Activated T-helper 1 cell treated with Interleukin-2 at 50 U/mL for 16 hours (primary cell): ENCODE measurements around the gene FLT3LG.
"Not testable (repeated sequence)": the region's sequence is repeated elsewhere in the genome, so short reads cannot be mapped to it uniquely, and the experiment has no call there.

ENCODE experiments used
- DNase-seq: peaks from one replicate; pipeline ENCODE4 v3.0.0-alpha.2; 2020; ENCODE audit warnings: low read depth

The FLT3LG gene

DNA sequence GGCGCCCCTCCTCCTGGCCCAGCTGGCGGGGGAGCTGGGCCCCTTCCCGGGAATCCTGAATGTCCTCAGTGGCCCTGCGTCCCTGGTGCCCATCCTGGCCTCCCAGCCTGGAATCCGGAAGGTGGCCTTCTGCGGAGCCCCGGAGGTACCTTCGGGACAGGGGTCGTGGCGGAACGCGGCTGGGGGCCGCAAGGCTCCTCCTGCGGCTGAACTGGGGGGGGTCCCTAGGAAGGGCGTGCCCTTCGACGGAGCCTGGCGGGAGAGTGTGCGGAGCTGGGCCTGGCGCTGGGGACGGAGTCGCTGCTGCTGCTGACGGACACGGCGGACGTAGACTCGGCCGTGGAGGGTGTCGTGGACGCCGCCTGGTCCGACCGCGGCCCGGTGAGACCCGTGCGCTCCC is 12.4 kb upstream of the FLT3LG start:
- DNase-seq, result no peak

DNA sequence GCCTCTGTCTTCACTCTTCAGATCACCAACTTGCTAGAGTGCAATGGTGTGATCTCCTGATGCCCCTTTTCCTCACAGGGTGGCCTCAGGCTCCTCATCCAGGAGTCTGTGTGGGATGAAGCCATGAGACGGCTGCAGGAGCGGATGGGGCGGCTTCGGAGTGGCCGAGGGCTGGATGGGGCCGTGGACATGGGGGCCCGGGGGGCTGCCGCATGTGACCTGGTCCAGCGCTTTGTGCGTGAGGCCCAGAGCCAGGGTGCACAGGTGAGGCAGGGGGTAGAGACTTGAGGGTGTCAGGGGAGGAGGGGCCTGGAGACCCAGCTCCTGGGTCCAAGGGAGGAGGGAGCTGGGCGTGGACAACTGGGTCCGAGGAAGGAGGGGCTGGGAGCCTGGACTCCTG is 11.5 kb upstream of the FLT3LG start:
- DNase-seq, result no peak

DNA sequence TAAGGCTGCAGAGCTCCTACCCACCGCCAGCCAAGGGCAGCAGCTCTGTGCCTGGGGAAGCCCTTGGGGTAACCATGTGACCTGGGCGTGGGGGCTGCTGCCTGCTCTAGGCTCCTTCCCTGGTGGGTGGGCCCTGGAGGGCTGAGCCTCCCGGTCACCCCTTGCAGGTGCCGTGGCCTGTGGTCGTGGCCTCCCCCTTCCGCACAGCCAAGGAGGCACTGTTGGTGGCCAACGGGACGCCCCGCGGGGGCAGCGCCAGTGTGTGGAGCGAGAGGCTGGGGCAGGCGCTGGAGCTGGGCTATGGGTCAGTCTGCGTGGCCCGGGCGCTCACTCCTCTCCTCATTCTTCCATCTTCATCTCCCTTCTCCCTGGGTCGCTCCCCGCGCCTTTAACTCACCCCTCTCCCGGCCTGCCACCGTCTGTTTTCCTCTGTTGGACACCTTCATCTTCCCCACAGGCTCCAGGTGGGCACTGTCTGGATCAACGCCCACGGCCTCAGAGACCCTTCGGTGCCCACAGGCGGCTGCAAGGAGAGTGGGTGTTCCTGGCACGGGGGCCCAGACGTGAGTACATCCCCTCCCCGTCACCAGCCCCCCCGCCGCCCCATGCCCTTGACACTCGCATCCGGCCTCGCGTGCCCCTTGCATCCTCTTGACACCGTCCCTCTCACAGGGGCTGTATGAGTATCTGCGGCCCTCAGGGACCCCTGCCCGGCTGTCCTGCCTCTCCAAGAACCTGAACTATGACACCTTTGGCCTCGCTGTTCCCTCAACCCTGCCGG is 9.9 kb upstream of the FLT3LG start:
- DNase-seq, result no peak

DNA sequence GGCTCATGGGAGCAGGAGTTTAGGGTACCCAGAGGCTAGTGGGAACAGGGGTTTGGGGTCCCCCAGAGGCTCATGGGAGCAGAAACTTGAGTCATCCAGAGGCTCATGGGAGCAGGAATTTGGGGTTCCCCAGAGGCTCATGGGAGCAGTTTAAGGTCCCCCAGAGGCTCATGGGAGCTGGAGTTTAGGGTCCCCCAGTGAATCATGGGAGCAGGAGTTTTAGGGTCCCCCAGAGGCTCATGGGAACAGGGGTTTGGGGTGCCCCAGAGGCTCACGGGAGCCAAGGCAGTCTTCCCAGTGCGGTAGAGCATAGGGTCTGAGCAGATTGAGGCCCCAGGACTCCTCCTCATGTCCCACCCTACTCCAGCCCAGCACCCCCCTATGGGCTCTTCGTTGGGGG is 8.6 kb upstream of the FLT3LG start:
- no peak for DNase-seq

GRCh38 chr19:49468199-49468598 is 5.8 kb upstream of the FLT3LG start:
- DNase-seq, result no peak

DNA sequence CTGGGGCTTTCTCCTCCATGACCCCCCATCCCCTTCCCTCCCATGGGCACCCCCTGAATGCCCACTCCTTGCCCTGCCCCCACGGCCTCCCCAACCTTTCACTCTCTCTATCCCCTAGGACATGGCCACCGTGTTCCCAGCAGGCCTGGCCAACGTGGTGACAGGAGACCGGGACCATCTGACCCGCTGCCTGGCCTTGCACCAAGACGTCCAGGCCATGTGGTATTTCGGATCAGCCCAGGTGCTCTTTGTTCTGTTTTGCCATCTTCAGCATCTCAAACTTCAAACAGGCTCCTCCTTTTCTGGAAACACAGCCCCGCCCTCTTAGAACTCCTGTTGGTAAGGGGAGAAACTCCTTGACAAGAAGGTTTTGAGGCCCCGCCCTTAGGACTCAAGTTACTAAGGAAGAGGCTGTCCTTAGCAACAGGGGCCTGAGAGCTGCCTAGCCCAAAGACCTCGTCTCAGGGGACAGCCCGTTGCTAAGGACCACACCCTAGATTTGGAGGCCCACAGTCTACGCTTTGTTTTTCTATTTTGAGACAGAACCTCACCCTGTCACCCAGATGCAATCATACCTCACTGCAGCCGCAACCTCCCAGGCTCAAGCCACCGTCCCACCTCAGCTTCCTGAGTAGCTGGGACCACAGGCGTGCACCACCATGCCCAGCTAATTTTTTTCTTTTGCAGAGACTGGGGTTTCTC is 5.1 kb upstream of the FLT3LG start:
- peak; percentile 79 for DNase-seq

DNA sequence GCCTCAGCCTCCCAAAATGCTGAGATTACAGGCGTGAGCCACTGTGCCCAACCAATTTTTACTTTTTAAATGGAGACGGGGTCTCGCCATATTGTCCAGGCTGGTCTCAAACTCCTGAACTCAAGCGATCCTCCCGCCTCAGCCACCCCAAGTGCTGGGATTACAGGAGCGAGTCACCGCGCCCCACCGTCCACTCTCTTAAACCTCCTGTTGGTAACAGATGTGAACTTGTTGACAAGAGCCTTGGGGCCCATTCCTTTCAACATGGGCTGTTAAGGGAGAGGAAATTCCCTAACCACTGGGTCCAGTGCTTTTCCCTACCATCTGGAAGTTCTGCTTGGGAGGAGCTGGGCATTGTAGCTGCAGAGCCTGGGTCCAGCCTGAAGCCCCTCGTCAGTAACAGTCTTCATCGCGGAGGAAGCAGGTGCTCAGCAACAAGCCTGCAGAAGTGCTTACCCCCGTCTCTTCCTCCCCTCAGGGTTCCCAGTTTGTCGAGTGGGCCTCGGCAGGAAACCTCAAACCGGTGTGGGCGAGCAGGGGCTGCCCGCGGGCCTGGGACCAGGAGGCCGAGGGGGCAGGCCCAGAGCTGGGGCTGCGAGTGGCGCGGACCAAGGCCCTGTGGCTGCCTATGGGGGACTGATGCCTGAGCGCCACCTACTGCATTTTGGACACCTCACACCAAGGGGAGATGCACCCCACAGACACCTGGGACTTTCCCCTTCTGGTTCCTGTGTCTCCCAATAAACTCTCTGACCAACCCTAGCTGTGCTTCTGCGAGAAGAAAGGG is 4.0 kb upstream of the FLT3LG start:
- DNase-seq, result peak; percentile 63

- DNase-seq, result no peak
These were observed 3.4 kb upstream of the FLT3LG start for GRCh38 chr19:49470615-49470978.

DNA sequence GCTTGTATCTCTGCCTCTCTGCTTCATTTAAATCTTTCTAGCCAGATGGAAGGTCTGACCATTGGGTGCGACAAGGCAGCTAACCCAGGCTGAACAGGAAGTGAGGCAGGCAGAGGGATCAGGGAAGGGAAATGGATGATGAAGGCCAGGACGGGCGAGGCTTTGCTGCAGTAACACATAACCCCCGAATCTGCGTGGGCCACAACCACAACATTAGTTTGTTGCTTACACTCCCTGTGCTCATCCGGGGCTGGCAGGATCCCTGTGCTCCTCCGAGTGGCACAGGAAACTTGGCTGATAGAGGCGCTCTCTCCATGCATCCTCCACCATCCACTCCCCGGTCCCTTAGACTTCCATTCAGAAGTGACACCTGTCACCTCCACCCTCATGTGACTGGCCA is 1.1 kb upstream of the FLT3LG start:
- no peak for DNase-seq

DNA sequence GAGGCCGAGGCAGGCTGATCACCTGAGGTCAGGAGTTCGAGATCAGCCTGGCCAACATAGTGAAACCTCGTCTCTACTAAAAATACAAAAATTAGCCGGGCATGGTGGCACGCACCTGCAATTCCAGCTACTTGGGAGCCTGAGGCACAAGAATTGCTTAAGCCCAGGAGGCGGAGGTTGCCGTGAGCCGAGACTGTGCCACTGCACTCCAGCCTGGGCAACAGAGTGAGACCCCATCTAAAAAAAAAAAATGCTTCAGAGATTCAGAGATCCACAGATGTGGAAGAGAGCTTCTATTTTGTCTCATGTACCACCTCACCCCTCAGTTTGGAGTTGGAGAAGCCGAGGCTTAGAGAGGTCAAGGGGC is 531 bp upstream of the FLT3LG start:
- DNase-seq, result not testable (repeated sequence)

GRCh38 chr19:49474542-49474924 is 518 bp downstream of the FLT3LG start:
- DNase-seq, result no peak

DNA sequence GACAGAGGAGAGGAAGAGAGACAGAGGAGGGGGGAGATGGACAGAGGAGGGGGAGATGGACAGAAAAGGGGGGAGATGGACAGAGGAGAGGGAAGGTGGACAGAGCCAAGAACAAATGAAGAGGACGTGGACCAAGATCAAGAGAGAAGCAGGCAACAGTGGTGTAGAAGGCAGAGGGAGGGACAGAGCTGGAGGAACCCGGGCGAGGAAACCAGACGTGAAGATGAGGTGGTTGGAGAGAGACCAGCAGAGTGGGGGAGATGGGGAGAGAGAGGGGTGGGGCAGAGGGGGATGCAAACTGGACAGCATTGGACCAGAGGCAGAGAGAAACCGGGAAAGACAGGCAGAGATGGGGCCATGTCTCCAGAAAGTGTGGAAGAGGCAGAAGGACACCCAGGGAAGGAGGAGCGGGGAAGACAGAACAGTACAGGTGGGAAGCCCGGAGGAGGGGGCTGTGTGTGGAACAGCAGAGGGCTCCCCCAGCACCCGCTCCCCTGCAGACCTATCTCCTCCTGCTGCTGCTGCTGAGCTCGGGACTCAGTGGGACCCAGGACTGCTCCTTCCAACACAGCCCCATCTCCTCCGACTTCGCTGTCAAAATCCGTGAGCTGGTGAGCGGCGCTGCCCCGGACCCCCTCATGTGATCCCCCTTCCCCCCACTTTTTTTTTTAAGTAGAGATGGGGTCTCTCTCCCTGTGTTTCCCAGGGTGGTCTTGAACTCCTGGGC is 1.3 kb downstream of the FLT3LG start:
- DNase-seq, result no peak

DNA sequence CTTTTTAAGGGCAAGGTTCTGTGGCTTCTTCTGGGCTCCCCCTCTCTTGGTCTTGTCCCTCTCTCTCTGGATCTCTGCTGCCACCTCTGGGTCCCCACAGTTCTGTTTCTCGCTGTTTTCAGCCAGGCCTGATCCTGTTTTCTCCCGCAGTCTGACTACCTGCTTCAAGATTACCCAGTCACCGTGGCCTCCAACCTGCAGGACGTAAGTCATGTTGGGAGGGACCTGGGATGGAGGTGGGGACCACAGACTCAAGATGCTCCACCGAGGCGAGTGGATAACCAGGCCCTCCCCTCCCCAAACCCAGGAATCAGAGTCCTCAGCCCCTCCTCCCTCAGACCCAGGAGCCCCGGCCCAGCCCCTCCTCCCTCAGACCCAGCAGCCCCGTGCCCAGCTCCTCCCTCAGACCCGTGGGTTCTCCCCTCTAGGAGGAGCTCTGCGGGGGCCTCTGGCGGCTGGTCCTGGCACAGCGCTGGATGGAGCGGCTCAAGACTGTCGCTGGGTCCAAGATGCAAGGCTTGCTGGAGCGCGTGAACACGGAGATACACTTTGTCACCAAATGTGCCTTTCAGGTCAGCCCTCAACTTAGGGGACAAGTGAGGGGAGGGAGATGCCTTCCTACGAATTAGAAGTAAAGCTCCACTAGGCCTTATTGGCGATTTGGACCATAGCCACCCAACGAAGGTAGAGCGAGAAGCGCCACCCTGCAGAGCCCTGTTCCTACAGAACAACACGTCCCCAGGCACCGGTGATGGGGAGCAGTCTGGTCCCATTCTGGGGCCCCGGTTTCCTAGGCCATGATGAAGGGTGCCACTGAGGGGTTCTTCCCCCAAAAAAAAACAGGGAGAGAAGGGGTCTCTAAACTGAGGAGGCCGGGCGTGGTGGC is 2.2 kb downstream of the FLT3LG start:
- peak; percentile 49 for DNase-seq

DNA sequence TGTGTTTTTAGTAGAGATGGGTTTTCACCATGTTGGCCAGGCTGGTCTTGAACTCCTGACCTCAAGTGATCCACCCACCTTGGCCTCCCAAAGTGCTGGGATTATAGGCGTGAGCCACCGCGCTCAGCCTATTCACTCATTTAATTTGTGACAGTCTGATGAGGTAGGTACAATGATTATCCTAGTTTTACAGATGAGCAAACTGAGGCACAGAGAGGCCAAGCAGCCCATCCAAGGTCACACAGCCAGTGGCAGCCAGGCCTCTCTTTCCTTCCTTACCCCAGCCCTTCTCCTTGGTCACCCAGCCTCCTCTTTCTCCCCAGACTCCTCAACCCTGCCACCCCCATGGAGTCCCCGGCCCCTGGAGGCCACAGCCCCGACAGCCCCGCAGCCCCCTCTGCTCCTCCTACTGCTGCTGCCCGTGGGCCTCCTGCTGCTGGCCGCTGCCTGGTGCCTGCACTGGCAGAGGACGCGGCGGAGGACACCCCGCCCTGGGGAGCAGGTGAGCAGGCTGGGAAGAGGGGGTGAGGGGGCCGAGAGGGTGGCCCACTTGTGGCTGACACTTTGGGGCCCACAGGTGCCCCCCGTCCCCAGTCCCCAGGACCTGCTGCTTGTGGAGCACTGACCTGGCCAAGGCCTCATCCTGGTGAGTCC is 6.1 kb downstream of the FLT3LG start:
- DNase-seq, result no peak

DNA sequence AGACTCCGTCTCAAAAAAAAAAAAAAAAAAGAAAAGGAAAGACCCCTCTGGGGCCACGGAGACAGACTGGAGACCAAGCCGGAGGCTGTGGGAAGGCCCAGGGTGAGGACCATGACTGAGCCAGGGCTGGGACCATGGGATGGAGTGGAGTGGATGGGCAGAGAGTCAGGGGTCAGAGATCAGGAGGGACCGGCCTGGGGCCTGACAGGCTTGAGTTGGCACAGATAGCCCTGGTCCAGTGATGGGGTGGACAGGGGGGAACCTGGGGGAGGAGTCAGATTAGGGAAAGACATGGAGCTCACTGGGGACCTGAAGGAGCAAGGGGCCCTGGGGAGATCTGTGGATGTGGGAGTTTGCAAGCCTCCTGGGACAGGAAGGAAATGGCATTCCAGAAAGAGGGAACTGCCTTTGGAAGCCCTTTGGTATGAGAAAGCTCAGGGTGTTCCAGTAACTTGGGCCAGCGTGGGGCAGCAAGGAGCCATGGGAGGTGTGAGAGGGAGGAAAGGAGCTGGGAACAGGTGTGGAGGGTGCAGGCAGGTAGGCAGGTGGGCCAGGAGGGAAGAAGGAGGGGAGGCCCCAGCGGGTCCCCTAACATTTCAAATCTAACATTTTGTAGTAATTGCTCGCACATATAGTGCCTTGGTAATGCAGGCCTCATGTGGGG is 7.1 kb downstream of the FLT3LG start:
- DNase-seq, result no peak

DNA sequence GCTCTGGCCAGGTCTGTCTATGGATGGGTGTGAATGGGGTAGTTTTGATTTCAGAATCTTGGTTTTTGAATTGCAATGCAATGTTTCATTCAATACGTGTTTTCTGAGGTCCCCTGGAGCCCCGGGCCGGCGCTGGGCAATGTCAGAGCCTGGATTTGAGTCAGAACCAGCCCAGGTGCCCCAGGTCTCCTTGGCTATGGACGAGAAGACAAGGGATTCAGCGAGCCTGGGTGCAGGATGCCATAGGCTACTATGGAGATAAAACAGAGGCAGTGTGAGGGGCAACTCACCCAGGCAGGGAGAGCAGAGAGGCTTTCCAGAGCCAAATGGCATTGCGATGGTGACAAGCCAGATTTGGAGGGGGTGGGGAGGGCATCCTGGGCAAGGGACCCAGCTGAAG is 12.2 kb downstream of the FLT3LG start:
- DNase-seq, result no peak

GRCh38 chr19:49486710-49487276 is 12.8 kb downstream of the FLT3LG start:
- DNase-seq, result no peak

- peak; percentile 99 for DNase-seq
These were observed 13.4 kb downstream of the FLT3LG start, which contains the start of gene RPL13A for GRCh38 chr19:49487277-49488045. RPL13A (plus strand) TSS chr19:49487608; CDS start chr19:49487630, 22 bp downstream.
